GM19395 (cell line): ENCODE measurements around the gene POMT1.

Experiments
- ATAC-seq: cut with Tn5 transposase; IDR thresholded peaks from one replicate; pipeline ENCODE4 v1.9.1; 2021; ENCODE audit warnings: mild to moderate bottlenecking, moderate library complexity; ENCODE audit not compliant: unreplicated experiment

Gene POMT1

DNA sequence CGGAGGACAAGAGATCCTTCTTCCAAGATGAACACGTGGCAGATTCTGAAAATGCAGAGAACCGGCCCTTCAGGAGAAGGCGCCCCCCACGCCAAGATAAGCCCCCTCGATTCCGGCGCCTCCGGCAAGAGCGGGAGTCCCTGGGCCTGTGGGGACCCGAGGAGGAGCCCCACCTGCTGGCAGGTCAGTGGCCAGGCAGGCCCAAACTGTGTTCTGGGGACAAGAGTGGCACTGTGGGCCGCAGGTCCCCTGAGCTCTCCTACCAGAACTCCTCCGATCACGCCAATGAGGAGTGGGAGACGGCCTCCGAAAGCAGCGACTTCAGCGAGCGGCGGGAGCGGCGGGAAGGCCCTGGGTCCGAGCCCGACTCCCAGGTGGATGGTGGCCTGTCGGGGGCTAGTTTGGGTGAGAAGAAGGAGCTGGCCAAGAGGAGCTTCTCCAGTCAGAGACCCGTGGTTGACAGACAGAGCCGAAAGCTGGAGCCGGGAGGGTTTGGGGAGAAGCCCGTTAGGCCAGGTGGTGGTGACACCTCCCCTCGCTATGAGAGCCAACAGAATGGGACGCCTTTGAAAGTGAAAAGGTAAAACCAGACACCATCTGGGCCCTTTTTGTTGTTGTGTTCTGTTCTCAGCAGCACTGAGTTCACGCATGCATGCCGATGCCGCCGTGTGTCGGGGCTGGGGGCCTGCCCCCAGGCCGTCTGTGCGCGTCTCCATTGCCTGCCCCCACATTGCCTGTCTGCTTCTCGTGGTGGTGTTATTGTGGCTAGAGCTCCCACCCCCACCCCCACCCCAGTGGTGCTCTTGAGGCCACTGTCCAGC lies 26.6 kb upstream of the POMT1 start:
- ATAC-seq, result no peak

GRCh38 chr9:131476777-131477345 lies 25.9 kb upstream of the POMT1 start:
- ATAC-seq, result no peak

DNA sequence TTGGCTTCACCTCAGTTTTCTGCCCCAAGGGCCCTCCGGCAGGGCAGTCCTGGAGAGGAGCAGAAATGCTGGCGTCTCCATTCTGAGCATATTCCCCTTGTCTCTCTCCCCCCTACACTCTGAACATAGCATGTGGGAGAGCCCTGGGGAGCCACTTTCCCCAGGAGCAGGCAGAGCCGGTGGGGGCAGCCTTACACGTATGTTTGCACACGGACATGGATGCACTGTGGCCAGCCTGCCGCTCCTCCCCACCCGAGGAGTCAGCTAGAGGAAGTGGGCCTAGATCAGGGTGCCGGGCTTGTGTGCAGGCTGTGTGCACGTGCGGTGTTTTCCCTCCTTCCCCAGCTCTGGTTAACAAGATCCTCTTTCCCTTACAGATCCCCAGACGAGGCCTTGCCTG lies 25.4 kb upstream of the POMT1 start:
- no peak for ATAC-seq

DNA sequence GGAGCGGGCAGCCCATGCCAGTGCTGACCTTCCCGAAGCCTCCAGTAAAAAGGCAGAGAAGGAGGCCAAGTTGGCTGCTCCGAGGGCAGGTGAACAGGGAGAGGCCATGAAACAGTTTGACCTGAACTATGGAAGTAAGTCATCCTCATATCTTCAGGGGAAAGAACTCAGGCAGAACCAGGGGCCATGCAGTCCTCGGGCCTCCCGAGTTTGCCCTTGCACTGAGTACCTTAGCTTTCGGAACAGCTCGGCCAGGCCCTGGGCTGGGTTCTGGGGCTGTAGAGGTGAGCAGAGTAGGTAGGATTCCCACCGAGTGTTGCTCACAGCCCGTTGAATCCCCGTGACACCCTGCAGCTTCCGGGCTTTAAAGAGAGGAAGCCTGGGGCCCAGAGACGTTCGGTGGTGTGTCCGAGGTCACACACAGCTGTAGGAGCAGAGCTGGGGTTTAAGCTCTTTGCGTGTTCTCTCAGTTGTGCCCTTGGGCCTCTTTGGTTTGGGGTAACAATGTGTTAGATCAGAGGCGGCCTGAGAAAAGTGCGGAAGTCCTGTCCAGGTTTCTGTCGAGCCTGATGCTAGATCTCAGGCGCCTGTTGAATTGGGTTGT lies 24.8 kb upstream of the POMT1 start:
- ATAC-seq, result no peak

DNA sequence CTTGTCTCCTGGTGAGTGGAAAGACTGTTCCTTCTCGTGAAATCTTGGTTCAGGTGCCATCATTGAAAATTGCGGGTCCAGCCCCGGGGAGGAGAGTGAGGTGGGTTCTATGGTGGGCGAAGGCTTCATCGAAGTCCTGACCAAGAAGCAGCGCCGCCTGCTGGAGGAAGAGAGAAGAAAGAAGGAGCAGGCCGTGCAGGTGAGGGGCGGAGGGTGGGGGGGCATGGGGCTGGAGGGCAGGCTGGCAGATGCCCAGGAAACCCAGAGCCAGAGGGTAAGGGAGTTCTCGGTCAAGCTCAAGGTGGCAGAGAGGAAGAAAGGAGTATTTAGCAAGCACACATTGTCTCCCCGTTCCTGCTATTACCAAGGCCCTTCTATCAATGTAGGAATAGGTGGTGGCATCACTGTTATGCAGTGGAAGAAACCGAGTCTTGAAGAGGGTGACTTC lies 24.3 kb upstream of the POMT1 start:
- no peak for ATAC-seq

DNA sequence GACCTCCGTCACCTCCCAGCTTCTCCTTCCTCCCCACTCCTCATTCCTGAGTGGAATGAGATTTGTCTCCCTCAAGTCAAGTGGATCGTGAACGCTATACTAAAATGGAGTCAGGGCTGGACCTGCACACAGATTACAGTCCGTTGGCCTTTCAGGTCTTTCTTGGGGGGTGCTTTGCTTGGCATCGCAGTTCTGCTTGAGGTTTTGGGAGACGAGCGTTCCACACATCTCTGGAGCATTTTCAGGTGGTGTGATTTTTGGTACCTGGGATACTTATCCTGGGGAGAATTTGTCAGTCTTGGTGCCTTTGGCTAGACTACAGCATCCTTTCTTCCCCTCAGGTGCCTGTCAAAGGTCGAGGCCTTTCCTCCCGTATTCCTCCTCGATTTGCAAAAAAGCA lies 23.8 kb upstream of the POMT1 start:
- no peak for ATAC-seq

GRCh38 chr9:131480258-131480657 lies 22.5 kb upstream of the POMT1 start:
- ATAC-seq, result no peak

DNA sequence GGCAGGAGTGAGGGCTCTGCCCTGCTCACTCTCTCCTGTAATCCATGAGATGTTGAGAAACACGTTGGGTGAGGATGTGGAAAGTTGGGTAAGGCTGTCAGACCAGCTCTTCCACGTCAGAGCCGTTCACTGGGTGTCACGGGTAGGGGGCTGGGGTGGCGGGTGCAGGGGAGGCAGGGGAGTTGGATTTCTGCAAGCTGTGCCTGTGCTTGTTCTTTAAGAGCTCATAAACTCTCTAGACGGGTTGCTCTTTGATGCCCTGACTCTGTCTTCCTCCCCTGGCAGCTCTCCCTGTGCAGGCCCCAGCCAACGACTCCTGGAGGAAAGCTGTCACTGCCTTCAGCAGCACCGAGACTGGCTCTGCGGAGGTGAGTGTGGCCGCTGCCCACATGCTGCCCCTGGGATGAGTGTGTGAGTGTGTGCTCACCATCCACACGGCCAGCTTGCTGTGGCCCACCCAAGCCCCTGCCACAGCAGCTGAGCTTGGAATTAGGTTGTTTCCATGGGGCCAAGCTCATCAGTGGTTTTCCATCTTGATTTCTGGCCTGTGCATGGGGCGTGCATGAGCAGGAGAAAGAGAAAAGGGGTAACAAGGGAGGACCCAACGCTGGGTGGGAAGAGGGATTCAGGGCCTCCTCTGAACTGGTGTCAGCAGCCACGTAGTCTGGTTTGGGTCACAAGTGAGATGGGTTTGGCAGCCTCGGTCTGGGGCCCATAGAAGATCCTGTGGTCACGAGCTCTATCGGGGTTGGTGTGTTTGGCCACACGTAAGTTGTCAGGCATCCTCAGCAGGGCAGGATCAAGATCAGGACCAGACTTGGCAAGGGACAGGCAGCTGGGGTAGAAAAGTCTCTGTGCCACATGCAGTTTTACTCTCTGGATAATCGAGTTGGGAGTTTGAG lies 21.0 kb upstream of the POMT1 start:
- ATAC-seq, result no peak

- no peak for ATAC-seq
Observed at GRCh38 chr9:131482343-131483006, 20.2 kb upstream of the POMT1 start.

GRCh38 chr9:131483319-131484050 lies 19.2 kb upstream of the POMT1 start:
- no peak for ATAC-seq

DNA sequence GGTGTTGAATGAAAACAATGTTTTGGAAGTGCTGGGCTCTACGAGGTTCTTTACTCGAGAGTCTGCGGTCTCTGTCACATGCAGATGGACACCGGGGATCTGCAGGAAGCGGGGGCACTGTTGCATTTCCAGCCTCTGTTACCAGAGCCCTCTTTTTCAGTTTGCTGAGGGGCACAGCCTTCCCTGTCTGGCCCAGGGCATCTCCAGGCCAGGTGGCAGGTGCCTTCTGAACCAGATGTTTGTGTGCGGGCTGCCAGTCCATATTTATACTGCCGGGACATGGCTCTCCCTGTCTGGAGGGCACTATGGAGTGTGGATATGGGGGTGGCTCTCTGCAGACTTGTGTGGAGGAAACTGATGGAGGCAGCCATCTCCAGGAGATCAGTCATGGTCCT lies 18.7 kb upstream of the POMT1 start:
- no peak for ATAC-seq

DNA sequence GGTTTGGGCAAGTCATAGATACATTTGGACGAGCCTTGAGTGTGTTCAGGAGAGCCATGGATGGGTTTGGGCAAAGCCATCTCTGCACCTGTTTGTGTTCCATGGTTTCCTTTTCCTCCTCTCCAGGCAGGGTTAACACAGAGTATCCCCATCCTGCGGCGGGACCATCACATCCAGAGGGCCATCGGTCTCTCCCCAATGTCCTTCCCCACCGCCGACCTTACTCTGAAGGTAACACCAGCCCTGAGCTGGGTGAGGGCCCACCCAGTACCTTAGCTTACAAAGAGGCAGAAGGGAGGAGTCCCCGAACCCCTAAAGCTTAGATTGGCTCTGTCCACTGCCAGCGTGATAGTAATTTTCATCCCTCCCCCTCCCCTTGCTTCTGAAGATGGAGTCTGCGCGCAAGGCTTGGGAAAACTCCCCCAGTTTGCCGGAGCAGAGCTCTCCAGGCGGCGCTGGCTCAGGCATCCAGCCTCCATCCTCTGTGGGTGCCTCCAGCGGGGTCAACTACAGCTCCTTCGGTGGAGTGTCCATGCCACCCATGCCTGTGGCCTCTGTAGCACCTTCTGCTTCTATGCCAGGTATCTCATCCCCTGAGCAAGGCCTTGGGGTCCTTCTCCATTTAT lies 18.0 kb upstream of the POMT1 start:
- no peak for ATAC-seq

GRCh38 chr9:131485206-131485605 lies 17.5 kb upstream of the POMT1 start:
- no peak for ATAC-seq

GRCh38 chr9:131485728-131486422 lies 16.8 kb upstream of the POMT1 start:
- no peak for ATAC-seq

DNA sequence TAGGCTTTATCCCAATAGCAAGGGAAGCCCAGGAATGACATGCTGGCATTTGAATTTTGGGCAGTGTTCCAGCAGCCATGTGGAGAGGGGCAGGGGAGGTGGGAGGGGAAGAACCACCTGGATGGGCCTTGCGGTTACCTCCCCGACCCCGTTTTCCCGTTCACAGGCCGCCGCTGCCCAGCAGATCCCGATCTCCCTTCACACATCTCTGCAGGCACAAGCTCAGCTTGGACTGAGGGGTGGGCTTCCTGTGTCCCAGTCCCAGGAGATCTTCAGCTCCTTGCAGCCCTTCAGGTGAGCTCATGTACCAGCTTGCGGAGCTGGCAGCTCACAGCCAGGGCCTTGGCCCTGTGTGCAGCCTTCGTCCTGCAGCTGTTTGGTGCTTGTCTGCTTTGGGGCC lies 15.7 kb upstream of the POMT1 start:
- ATAC-seq, result no peak

DNA sequence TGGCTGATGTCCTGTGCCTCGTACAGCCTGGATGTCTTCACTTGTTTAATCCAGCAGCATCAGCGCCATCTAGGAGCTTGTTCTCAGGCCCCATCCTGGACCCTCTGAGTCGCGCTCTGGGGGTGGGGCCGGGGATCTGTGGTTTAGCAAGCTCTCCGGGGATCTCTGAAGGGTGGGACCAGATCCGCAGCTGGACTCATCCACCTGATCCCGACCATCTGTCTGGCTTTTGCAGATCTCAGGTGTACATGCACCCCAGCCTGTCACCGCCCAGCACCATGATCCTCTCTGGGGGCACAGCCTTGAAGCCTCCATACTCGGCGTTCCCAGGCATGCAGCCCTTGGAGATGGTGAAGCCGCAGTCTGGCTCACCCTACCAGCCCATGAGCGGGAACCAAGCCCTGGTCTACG lies 15.1 kb upstream of the POMT1 start:
- ATAC-seq, result no peak

GRCh38 chr9:131490514-131490913 lies 12.2 kb upstream of the POMT1 start:
- ATAC-seq, result no peak

DNA sequence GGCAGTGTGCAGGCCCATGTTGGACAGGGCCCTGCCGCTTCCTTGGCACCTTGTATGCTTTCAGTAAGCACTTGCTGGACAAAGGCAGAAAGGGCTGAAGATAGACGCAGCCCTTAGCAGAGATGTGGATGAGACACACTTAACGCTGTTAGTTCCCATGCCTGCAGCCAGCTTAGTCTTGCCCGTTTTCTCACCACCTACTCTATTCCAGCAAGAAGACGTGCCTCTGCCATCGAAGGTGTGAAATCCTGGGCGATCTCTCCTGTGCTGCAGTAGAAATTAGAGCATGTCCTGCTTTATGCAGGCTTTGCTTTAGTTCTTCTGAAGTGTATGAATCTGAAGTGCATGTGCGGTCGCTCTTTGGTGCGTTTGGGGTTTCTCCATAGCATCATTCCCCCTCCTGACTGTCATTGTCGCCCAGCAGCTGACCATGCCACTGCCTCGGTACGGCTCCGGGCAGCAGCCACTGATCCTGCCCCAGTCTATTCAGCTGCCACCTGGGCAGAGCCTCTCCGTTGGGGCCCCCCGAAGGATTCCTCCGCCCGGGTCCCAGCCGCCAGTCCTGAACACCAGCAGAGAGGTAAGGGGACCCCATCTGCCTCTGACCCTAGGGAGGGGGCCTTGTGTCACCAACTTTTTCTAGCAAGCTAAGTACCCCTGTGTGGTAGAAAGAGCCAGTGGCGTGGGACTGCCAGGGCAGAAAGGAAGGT lies 11.6 kb upstream of the POMT1 start:
- ATAC-seq, result no peak
